ENCODE results near the gene ATL1.

The ATL1 gene

DNA sequence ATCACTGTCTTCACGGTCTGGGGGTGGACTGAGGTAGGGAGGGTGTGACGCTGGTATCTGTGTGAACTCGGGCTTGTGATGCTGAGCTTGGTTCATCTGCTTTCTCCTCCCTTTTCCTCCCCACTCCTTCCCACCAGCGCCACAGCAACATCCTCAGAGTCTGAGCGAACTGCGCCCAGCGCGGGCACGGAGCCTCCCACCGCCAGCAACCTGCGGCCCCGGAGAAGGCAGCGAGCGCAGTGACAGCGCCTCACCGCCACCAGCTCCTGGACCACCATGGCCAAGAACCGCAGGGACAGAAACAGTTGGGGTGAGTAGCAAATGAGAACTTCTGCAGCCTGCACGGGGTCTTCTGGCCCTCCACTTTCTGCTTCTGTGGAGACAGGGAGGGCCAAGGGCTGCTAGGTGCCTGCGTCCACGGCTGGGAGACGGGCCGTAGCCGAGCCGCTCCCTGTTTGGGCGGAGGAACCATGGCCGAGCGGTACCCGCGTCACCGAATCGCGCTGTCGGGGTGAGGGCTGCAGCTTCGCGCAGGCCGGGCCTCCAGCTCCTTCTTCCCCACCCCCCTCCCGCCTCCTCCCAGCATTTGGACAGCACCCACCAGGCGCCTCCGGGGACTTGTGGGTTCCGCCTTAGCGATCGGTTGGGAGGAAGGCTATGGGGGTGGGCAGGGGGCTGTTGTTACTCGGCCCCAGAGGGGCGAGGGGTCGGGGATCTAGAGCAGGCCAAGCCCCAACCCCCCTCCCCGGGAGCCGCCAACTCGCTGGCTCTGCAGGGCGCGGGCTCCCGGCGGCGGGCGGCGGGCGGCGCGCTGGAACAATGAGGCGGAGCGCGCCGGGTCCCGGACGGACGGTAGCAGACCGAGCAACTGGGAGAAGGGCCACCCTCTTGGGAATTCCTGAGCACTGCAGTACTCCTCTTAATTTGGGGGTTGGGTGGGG is at the start of gene ATL1:
Gene ATL1 (plus strand): TSS at position 156 of the 941 bp plus-strand sequence. CDS start 121 bp downstream, at position 277.
- DNase-seq = peak; percentile 76

DNA sequence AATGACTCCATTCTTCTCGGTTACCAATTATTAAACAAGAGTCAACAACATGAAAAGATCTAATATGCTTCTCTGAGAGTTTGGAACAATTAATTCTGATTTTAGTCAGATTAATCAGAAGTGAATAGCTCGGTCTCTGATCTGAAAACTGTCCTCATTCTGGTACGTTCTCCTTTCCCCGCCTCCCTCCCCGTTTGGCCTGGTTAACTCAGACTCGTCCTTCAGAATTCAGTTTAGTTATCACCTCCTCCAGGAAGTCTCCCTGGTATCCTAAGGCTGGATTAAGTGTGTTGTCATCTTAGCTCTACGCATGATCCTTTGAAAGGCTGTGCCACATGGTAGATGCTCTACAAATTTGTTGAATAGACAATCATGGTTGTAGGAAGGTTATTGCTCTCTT is 49.8 kb upstream of the ATL1 start:
- DNase-seq = no peak

DNA sequence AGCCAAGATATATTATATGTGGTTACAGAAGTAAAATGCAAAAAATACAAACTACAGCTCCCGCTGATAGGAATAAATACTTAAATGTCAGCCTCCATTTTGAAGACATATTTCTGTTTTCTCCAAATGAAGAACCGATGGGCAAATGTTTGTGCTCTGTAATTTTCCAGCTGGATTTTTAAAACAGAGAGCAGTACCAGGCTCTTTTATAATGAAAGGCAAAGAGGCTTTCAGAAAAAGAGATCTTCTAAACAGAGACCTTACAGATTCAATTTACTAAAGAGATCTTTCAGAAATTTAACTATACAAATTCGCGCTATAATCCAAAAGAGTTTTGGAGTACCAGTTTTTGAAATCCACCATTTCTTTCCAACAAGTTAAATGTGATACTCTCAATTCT is 47.5 kb upstream of the ATL1 start:
- no peak for DNase-seq

DNA sequence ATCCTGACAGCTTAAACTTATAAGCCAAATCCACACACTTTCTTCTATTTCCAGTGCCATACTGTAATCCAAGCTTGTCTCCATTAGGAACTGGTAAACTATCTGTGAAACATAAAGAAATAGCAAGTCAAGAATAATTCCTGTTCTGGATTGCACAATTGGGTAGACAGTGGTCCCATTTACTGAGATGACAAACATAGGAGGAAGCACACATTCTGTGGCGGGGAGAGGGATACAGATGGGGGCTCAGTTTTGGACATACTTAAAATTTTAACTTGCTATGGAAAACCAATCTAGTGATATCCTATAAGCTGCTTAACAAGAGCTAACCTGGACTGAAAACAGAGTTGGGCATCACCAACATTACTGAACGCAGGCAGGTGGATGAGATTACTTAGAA is 43.9 kb upstream of the ATL1 start:
- DNase-seq = no peak

- peak; percentile 90 for DNase-seq
These were observed 38.8 kb upstream of the ATL1 start for GRCh38 chr14:50520947-50521815.

- peak; percentile 84 for DNase-seq
These were observed 38.0 kb upstream of the ATL1 start for GRCh38 chr14:50521912-50522341.

DNA sequence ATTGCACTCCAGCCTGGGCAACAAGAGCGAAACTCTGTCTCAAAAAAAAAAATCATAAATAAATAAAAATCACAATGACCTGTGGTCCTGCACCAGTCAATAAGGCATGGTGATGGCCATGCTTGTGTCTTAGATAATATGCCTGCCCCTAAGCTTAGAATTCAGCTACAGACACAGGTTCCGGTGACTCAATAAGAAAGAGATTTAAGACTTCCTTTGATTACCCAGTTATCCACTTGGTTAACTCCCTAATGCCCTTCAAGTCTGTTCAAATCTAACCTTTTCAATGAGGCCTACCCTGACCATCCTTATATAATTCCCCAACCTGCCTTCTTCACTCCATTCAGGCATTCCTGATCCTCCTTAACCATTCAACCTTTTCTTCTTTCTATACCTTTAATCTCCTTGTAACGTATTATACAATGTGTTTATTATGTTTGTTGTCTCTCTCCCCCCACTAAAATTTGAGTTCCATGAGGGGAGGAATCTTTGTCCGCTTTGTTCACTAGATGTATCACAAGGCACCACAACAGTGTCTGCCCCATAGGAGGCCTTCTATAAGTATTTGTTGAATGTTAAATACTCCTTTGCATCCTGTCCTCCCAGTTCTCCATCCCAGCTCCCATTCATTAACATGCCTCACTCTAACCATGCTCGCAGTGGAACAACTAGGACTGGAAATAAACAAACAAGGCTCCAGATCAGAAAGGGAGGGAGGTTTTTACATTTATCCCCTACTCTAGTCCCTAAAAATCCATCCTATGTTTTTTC is 36.5 kb upstream of the ATL1 start:
- DNase-seq = no peak

DNA sequence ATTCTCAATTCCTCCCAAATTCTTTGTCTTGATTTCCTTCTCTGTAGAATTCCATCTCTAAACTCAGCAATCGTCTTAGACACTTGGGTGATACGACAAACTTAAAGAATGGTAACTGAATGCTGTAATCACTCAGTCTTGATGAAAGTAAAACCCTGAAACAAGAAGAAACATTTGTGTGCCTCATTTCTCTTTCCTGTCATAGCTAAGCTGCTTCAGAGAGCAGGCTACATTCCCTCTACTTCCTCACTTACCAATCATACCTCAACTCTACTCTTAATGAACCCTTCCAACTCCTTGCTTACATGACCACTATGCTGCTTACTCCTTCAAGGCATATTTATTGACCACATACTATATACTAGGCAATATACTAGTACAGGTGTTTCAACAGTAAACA is 35.9 kb upstream of the ATL1 start:
- DNase-seq = no peak

DNA sequence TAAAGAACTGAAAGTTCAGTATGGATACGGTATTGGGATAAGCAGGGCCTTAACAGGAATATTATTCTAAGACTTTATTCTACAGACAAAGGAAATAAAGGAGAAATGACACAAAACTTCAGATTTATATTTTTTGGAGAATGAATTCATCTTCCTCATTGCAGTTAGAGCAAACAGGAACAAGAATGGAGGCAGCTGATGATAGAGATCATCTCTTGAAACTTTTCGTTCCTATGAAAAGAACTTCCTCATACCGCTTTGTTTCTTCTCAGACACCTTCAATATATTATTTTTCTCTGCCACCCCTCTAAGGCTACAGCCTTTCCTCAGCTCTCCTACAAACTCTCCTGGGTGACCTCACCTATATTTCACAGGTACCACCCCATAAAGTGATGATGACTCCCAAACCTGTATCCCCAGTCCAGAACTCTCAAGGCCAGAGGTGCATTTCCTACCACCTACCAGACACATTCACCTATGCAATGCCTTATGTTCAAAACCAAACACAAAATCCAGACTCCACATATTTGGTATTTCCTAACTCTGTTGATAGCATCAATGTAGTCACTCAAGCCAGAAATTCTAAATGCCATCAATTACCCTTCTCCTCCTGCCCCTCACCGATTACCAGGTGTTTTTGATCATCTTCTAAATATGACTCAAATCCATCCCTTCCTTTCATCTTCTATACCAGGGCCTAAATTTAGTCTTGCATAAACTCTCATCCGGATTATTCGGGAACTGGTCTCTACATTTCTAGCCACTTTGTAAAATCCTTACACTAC is 35.0 kb upstream of the ATL1 start:
- peak; percentile 3 for DNase-seq

DNA sequence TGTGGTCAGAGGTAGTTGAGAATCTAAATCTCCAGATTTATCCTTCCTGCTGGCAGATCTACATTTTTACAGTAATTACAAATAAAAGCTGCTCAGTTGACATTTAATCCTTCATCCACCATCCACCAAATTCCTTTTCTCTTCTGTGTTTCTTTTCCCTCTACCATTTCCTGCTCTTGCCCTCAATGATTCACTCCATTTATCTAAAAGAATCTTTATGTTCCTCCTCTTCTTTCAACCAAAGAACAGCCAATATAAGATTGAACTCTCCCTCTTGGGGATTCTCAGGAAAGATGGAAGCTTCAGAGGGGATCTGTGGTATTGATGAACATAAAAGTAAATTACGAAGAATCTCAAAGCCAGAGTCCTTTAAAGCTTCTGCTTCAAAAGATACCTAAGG is 31.9 kb upstream of the ATL1 start:
- no peak for DNase-seq

DNA sequence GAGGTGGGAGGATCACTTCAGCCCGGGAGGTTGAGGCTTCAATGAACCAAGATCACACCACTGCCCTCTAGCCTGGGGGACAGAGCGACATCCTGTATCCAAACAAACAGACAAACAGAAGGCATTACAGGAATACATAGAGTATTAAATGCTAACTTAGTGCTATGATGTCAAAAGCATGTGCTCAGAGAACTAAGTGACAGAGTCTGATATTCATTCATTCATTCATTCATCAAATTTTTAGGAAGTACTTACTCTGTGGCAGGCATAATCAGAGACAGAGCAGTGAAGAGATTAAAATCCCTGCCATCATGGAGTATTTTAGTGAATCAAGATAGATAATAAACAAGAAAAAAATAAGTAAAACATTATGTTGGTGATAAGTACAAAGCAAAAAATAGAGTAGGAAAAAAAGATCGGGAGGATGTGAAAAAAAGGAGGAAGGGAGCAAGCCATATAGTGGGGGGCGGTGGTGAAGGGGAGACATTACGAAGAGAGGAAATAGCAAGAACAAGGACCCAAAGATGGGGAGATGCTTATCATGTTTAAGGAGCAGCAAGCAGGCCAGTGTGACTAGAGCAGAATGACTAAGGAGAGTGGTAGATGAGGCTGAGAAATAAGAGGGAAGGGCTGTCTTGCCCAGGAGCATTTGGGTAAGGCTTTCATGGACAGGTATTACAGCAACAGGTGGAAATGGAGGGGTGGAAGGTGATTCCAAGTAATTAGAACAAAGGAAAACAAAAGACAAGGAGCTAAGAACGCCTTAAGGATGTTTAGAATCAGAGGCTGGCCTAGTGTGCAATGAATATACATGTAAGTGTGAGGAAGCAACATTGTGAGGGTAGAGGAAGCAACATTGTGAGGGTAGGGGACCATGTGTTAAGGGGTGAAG is 30.4 kb upstream of the ATL1 start:
- DNase-seq = no peak

- DNase-seq = no peak
These were observed 29.6 kb upstream of the ATL1 start for GRCh38 chr14:50530358-50530757.

DNA sequence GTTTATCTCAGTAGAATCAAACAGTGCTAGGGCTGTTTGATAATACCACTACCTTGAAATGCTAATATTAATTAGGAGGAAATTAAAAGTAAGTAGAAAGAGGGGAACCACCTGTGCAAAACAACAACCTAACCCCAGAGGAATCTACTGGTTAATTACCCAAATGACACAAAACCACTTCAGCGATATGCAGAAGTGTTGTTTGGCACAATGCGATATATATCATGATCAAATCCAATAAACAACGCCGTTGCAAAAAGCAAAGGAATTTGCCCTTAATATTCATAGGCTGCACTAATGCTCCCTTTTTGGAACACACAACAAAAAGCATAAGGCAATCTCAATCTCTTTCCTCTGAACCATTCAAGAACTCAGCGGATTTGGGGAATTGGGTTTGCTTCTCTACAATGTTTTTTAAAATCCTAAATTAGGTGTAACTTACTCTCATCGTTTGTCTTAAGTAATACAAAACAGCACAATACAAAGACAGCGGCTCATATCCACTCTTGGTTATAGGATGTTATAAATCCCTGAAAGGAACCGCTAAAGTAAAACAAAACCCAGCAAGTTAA is 29.1 kb upstream of the ATL1 start:
- DNase-seq = no peak

- DNase-seq = peak; percentile 58
These were observed 28.1 kb upstream of the ATL1 start for GRCh38 chr14:50531595-50532501.

DNA sequence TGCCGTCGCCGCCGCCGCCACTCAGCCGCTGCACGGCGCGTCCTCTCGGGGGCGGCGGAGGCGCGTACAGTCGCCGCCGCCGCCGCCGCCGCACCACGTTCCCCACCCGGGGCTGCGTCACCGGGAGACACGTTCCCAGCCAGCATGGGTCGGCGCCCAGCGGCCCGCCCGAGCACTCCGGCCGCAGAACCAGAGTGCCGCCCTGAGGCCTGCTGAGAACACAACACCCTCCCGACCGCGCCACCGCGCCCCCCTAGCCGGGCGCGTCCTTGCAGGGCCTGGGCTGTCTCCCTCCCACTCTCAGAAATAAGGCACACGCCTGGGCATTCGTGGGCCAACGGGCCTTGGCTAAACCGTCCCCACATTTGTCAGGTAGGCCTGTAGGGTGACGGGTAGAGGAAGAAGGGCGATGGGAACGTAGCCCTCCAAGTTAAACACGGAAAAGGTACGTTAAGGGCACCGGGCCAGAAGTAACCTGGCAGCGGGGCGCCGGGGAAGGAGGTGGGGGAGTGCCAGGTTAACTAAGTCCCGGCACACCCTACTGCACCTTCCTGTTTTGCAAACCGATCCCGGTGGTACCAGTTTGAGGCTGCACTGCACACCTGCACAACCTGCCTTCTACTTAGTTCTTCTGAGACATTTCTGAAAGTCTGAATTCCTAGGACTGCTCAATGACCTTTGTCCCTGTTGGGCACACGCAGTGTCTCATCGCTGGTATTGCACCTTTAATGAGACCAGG is 27.3 kb upstream of the ATL1 start, which contains the start of gene MAP4K5:
Gene MAP4K5 (minus strand): TSS at position 68 of the 739 bp plus-strand sequence. CDS start 520 bp downstream, outside the sequence.
- DNase-seq = peak; percentile 93

- no peak for DNase-seq
These were observed 26.7 kb upstream of the ATL1 start for GRCh38 chr14:50533241-50533705.

DNA sequence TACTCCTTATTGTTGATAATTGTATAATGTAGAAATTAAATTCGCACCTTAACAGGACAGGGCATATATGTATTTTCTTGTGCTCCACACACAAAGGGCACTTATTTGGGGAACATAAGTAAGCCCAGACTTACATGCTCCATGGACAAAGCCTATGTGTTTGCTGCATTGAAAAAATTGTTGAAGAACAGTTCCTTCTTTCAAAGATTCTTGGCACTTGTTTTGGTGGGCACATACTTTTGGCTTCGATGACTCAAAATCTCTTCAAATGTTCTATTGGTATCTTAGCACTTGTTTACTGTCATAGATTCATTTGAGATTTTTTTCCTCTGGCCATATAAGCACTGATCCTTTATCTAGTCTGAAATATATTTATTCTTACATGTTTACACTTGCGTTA is 26.1 kb upstream of the ATL1 start:
- no peak for DNase-seq

DNA sequence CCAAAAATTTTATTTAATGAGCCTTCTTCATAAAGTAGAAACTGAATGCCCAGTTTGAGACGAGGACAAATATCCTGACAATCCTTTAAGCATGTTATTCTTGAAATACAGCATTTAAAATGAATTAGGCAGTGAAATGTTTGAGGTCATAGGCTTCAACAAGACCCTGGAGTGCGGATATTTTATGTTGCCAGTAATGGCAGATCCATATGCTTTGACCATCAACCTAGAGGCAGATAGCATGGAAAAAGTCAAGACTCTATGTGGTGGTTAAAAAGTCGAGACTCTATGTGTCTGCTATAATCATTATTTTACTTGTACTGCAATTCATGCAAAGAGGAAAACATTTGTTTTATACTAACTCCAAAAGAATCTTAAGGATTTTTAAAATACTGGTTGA is 25.5 kb upstream of the ATL1 start:
- no peak for DNase-seq

DNA sequence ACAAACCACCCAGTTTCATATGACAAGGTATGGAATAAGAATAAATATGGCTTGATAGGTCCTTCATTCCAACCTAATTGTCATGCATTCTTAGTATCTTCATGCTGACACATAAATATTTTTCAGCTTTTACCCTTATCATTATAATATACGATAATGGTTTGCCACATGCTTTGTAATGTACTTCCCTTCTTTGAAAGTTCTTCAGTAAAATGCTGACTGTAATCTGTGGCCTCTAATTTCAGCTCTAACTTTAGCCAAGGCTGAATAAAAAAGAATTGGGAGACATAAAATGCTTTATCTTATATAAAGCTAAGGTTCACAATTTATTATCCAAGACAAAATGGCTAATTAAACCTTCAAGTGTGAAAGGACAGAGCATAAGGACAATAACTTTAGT is 24.9 kb upstream of the ATL1 start:
- no peak for DNase-seq
